HG02610 (cell line): ENCODE results near the gene WNT7B.
"Not testable (repeated sequence)": the region's sequence is repeated elsewhere in the genome, so short reads cannot be mapped to it uniquely, and the experiment has no call there.

Source experiments
- ATAC-seq: cut with Tn5 transposase; IDR thresholded peaks from one replicate; pipeline ENCODE4 v1.9.1; 2021; ENCODE audit warnings: mild to moderate bottlenecking, moderate library complexity; ENCODE audit not compliant: unreplicated experiment

Gene WNT7B

GRCh38 chr22:46008836-46009596, 32.1 kb upstream of the WNT7B start:
- no peak for ATAC-seq

- no peak for ATAC-seq
Measured at GRCh38 chr22:46008291-46008690, 31.3 kb upstream of the WNT7B start.

- ATAC-seq: no peak
Measured at GRCh38 chr22:46007848-46008261, 30.9 kb upstream of the WNT7B start.

GRCh38 chr22:46007003-46007847, 30.3 kb upstream of the WNT7B start:
- no peak for ATAC-seq

- ATAC-seq: no peak
Measured at GRCh38 chr22:46006379-46007002, 29.5 kb upstream of the WNT7B start.

- ATAC-seq: not testable (repeated sequence)
Measured at GRCh38 chr22:46005116-46005705, 28.2 kb upstream of the WNT7B start.

- ATAC-seq: no peak
Measured at GRCh38 chr22:46004105-46004866, 27.3 kb upstream of the WNT7B start.

- no peak for ATAC-seq
Measured at GRCh38 chr22:46003271-46004091, 26.5 kb upstream of the WNT7B start.

GRCh38 chr22:46002757-46003270, 25.9 kb upstream of the WNT7B start:
- no peak for ATAC-seq

- ATAC-seq: no peak
Measured at GRCh38 chr22:46001426-46002106, 24.6 kb upstream of the WNT7B start.

- ATAC-seq: no peak
Measured at GRCh38 chr22:46001046-46001425, 24.1 kb upstream of the WNT7B start.

GRCh38 chr22:46000081-46001027, 23.4 kb upstream of the WNT7B start:
- no peak for ATAC-seq

GRCh38 chr22:45999379-45999971, 22.5 kb upstream of the WNT7B start:
- no peak for ATAC-seq

- ATAC-seq: no peak
Measured at GRCh38 chr22:45998638-45999378, 21.8 kb upstream of the WNT7B start.

GRCh38 chr22:45997777-45998637, 21.0 kb upstream of the WNT7B start:
- no peak for ATAC-seq
